NK-92 treated with Interleukin-12 subunit alpha and Interleukin-12 subunit beta, amount 100 ng/mL, for 24 hours (cell line): ENCODE data around the gene MYO1E.
"Not testable (repeated sequence)": the region's sequence is repeated elsewhere in the genome, so short reads cannot be mapped to it uniquely, and the experiment has no call there.

Experiments used
- DNase-seq: peaks from one replicate; lab custom pipeline; 2025; lab: John Stamatoyannopoulos, UW

Gene MYO1E

DNA sequence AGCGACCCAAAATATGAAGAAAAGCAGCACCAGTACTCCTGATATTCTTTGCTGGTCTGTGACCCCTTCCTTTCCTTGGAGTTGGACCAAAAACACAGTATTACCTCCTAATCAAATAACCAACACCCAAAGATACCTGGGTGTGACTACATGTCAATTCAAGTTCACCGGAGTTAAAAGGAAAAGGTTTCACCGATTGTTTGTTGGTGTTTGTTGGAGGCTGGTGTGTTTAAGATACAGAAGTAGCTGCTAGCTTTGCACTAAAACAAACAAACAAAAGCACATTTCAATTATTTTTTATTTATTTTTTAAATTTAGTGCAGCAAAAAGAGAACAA lies 81.5 kb downstream of the MYO1E start:
- DNase-seq, result no peak

DNA sequence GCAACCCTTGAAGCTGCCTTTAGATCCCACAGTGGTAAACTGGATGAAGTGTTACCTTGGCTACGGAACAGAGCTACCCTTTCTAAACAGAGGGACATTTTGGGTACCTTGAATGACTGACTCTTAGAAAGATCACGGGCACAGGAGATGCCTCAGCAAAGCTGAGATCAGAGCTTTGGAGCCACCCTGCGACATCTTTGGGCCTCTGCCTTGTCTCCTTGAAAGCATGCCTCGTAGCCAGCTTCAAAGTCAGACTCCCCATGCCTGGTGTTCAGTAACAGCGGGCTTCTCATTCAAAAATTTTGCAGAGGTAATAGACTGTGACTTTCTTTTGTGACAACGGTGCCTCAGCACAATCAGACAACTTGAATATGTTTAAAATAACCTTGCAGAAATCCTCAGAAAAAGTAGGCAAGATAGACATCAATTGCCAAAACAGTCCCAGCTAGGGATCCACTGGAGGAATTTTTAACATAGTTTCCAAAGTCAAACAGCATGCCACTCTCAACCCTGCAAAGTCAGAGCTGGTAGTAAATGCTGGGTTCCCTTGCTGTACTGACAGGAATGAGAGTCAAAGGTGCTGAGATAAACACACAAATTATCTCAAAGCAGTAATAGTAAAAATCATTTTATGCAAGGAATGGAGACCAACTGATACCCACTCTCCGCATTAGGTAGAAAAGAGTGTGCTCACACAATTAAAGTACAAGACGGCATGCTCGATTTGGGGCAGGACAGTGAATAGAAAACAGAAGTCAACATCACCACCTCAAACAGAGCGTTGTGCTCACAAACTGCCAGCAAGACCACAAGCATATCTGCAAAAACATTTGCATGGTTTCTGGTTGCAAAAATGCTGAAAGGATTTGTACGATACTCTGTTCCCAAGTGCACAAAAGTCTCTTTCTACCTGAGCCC lies 82.1 kb downstream of the MYO1E start:
- no peak for DNase-seq

DNA sequence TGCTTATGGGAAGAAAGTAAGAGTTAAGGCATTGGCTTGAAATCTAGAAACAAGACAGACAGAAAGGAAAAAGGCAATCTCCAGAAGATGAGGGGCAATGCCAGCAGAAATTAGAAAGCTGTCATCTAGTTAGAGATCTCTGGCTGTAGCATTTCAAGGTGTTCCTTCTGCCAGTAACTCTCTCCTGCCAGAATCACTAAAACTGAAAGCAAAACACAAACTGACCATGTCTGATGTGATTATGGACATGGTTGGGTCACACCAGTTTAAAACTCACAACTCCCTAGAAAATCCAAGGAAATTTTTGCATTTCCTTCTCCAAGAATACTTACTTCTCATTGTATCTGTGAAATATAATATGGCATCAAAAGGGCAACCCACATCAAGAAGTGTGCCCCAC lies 83.1 kb downstream of the MYO1E start:
- DNase-seq, result no peak

DNA sequence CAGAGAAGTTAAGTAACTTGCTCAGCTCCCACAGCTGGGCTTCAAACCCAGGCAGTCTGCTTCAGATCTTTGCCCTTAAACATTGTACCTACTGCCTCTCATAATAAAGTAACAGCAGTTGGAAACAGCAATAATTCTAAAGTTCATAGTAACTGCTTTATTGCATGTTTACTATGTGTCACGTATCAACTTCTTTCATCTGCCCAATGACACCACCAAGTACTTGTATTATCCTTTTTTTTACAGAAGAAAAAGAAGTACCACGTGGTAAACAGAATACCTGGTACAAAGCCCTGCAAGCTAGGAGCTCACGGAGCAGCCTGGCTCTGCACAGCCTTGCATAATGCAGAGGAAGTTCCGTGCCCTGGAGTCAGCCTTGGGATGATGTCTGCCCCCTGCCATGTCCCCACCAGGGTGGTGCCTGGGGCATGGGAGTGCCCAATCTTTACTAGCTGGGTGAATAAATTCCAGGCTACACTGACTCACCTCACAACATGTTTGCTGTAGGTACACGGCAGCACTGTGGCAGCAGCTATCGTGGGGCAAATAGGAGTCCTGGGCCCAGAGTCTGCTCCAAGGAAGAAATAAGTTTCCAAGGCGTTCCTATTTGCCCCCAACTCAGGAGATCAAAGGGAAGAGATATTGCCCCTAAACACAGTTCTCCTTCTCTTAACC lies 88.8 kb downstream of the MYO1E start:
- no peak for DNase-seq

DNA sequence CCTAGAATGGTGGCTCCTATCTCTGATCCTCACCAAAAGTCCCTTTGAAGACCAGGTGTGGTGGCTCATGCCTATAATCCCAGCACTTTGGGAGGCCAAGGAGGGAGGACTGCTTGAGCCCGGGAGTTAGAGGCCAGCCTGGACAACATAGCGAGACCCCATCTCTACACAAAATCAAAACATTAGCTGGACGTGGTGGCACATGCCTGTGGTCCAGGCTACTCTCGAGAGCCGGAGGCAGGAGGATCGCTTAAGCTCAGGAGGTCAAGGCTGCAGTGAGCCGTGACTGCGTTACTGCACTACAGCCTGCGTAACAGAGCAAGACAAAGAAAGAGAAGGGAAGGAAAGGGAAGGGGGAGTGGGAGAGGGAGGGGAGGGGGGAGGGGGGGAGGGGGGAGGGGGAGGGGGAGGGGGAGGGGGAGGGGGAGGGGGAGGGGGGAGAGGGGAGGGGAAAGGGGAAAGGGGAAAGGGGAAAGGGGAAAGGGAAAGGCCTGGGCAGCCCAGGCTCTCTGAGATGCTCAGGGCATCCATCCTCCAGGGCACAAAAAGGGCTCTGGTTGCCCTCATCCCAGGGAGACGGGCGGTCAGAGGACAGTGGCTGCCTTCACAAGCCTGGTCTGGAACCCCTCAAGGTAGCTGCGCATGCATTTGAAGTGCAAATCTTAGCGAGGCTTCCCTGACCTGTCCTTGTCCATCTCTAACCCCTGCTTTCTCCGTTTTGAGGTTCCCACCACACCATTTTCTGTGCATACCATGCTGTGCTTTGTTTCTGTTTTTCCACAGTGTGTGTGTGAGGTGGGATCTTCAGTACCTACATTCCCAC lies 89.9 kb downstream of the MYO1E start:
- DNase-seq, result no peak

DNA sequence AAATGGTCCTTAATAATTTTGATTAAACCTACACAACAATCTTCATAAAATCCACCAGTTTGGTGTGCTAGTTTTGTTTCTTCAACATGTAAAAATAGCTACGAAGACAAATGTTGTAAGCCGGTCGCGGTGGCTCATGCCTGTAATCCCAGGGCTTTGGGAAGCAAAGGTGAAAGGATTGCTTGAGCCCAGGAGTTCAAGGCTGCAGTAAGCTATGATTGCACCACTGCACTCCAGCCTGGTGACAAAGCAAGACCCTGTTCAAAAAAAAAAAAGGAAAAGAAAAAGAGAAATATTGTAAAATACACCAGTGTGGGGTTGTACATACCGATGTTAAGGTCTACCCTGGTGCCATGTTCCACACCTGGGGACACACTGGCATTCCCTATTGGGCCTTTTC lies 91.0 kb downstream of the MYO1E start:
- no peak for DNase-seq

DNA sequence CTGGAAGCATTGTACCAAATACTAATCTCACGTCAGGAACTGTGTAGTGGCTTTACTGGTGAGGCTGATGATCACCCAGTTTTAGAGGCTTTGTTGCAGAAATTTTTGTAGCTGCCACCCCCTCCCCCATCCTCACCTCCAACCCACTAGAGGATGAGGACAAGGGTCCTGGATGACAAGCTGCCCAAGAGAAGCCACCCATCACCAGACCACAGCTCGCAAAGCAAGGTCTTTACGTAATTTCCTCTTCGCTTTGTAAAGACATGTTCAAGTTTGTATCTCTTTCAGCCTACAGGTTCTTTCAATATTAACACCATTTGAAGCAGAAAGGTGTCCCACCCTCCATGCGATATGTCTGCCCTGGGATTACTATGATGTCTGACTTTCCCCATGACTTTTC lies 91.8 kb downstream of the MYO1E start:
- DNase-seq, result peak; percentile 78

DNA sequence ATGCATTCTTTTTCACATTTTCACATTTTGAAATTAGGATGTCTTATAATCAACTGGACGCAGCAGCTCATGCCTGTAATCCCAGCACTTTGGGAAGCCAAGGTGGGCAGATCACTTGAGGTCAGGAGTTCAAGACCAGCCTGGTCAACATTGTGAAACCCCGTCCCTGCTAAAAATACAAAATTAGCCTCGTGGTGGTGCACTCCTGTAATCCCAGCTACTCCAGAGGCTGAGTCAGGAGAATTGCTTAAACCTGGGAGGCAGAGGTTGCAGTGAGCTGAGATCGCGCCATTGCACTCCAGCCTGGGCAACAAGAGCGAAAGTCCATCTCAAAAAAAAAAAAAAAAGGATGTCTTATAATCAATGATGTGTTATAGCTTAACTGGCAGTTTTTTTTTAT lies 92.4 kb downstream of the MYO1E start:
- DNase-seq, result not testable (repeated sequence)

DNA sequence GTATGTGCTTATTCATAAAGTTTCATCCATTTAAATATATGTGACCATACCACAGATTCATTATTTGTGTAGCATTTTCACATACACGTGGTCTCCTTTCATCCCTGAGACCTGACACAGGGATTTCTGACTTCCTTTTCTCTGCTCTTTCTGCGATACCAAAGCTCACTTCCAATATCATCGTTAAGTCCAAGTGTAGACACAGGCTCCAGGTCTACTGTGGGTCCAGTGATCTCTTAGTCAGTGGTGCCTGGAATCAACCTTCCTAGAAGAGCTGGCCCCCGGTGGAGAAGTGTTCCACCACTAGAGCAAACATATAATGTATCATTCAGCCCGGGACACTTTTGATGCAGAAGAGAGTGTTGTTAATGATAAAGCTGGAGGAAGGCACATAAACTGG lies 93.6 kb downstream of the MYO1E start:
- no peak for DNase-seq

DNA sequence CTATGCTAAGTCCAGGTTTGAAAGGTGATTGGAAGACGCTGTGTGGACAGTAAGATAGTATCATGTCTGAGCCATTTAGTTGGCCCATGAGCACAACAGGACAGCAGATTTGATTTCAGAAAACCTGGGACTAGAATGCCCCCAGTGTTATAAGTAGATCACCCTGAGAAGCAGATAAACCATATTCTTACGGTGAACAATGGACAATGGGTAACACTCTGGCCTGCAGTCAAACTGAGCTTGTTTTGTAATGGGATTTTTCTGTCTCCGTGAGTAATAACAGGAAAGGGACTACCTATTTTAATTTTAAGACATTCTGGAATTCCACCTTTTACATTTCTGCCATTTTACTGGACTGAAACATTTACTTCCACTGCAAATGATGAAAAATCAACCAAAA lies 94.6 kb downstream of the MYO1E start:
- DNase-seq, result no peak

DNA sequence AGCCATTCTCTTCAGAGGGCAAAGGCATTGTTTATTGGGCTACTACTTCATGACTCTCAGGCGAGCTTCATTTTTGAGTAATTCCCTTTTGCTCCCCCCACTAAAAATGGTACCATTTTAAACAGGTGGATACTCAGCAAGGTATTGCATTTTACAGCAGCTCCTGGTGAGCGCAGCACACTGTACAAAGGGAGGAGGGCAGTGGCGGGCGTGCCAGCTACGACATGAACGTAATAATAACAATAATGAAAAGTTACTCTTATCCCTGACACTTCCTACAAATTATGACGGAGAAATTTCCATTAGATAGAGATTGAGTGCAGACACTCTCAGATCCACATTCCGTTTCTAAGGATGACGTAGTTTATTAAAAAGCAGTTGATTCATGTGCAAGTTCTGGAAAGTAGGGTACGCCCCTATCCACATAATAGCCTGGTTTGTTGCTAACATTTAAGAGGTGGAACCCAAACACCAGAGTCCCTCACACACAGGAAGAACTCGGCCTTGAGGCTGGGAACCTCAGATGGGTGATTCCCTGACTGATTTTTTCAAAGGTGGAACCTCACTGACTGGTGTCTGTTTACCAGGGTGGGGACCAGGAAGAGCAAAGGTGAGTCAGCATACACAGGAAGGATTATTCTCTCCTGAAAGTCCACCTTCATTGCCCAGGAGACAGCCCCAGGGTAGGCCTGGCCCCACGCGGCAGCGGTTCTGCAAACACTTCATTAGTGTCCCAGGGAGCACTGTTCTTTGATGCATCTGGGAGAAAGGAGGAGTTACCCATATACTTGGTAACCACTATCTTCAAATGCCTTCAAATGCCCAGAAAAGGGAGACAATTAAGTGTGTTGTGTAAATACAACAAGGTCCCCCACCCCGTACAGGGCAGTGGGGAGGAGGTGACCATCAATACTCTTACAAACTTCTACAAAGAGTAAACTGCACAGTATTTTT lies 96.2 kb downstream of the MYO1E start:
- DNase-seq, result no peak

DNA sequence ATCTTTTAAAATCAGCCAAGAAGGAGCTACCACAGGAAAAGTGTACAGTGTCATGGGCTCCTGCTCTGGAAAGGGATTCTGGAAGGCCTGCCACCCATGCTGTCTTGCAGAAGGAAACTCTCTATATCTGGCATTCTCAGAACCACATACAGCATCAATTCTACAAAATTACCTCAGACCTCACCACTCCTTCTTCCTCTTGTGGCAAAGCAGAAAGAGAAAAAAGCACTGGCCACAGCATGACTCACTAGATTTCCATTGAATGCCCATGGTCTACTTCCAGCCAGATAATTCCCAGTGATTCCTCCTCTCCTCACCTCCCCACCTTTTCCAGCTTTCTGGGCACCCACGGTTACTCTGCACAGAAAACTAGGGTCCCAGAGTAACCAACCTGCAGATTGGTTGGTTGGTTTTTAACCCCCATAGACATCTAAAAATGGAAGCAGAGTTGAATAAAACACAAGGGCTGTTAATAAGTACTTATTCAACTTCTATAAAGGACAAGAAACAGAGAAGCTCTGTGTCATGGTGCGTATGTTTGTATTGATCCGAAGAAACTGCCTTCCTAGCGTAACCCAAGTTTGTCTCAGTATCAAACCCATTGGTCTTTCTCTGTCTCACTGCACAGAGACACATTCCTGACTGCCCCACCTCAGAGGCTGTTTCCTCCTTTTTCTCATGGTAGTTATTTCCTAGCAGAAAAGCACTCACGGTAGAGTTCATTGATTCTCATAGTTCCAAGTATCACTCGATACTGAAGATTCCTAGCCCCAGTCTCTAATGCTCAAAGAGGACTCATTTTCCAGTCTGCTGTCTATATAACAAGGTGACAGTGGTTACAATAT lies 98.3 kb downstream of the MYO1E start:
- DNase-seq, result no peak

DNA sequence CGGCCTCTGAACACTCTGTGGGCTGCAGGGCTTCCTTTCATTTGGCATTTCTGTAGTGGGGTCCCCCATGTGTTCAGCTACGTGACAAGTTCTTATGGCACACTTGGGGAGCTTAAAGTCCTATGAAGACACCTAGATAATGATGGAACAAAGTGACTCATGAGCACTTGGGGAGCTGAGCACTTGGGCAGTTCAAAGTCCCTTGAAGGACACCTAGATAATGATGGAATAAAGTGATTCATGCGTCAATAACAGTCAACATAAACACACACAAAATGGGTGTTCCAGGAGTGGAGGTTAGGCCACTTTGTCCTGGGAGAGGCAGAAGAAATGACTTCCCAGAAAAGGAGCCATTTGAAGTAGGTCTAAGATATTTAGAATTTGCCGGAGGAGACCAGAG lies 99.4 kb downstream of the MYO1E start:
- no peak for DNase-seq

DNA sequence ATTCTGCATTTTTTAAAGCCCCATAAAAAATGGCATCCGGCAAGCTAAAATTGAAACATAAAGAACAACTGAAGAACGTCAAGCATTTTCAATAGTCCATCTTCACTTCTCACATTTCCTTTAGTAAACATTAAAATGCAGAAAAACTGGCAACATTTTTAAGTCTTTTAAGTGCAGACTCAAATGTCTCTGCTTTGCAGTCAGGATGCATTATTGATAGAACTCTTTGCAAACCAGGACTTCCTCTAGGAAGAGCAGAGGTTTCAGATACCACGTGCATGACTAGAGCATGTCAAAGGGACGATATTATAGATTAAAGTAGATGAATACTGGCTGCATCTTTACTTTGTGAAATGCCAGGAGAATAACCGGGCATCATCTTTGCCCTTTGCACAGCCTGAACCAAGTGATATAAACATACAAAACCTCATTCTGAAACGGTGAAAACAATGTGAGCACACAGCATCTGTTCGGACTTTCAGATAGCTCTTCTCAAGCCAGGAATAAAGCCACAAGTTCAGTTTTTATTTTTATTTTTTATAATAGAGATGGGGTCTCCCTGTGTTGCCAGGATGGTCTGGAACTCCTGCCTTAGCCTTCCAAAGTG lies 101.0 kb downstream of the MYO1E start:
- DNase-seq, result no peak

DNA sequence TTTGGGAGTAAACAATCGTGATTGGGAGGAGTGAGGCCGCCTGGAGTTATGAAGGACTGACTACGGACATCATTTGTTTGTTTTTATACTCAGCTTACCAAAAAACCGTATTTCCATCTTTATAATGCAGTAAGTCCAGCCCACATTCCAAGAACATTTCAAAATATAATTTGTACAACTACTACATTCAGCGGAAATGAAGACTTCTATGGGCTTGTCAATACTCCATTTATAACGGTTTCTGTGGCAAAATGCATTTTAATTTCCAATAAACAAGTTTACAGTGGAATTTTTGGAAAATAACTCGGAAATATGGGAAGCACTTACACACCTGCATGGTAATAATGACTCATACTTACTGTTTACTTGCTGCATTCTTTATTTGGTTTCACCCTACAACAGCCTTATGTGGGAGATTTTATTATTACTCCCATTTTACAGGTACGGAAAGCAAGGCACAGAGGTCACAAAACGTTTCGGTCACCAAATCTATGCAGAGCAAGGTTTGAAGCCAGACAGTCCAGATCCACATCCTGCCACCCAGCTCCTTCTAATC lies 103.7 kb downstream of the MYO1E start:
- DNase-seq, result no peak

DNA sequence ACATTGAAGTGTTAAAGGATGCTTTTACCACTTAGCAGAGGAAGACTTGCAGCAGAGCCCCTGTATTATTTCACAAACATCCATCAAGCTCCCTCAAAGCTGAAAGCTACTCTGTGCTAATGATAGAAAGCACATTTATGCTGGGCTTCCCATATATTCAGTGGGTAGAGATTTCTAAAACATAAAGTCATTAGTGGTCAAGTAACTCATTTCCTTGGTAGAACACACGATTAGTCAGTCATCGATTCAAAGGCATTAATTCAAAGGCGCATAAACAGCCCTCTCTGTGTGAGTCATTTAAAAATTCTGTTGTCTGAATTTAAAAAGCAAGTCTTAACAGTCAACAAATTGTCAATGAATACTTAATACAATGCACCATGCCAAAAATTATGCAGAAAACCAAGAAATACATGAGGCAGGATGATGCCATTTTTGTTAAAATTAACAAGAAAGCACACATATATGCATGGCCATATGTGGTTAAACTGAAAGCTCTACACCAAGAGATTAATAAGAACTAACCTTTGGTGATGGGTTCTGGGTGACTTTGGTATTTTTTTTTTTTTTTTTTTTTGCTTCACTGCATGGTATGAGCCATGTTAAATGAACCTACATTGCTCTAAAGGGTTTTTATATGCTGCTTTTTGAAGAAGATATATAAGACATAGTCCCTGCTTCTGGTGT lies 104.4 kb downstream of the MYO1E start:
- DNase-seq, result no peak

DNA sequence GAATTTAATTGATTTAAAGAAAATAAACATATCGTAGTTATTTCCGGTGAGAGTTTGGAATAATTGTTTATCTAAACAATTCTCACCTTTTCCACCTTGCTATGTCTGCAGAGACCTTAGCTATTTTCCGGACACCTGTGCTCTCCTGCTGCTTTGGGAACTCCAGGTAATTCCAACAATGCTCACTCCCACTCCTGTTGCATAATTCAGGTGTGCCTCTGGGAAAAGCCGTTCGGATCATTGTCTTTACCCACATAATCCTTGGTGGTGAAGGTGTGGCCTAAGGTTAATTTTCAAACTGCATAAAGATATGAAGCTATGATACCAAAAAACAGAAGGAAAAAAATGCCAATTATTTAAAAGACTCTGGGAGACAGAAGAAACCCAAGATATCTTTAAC lies 106.6 kb downstream of the MYO1E start:
- no peak for DNase-seq

DNA sequence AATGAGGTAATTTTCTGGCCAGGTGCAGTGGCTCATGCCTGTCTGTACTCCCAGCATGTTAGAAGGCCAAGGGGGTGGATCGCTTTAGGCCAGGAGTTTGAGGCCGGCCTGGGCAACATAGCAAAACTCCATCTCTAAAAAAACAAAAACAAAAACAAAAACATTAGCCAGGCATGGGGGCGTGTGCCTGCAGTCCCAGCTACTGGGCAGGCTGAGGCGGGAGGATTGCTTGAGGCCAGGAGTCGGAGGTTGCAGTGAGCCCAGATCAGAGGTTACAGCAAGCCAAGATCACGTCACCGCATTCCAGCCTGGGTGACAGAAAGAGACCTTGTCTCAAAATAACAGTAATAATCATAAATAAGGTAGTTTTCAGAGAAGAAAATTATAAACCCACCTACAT lies 110.4 kb downstream of the MYO1E start:
- DNase-seq, result no peak

DNA sequence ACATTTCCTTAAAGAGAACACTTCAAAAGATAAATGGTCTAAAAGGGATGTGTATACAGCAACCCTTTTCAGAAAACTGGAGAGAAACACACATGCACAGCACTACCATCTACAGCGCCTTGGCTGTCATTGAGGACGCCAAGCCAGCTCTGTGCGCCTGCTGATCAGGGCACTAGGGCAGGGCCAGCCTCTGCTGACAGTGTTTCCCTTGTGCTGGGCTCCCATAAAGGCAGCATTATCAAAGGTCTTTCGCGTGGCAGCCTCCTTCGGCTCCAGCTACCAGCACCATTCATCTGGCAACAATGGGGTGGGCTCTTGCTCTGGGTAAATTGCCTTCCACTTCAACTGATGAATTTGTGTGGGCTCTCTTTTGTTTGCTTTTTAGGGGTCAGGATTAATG lies 112.6 kb downstream of the MYO1E start:
- DNase-seq, result no peak
